DND-41 (cell line): ENCODE measurements around the gene CAPN12.

Experiments
- CTCF ChIP-seq: IDR thresholded peaks from 2 replicates; pipeline ENCODE4 v1.5.1; 2012; ENCODE audit warnings: borderline replicate concordance, low read length, moderate library complexity, mild to moderate bottlenecking; ENCODE audit not compliant: poor library complexity, severe bottlenecking; ENCODE audit errors: extremely low read depth
- EZH2 ChIP-seq: IDR thresholded peaks from 3 replicates; pipeline ENCODE4 v1.6.1; 2012; ENCODE audit warnings: borderline replicate concordance, low read depth, mild to moderate bottlenecking, moderate library complexity, low read length, inconsistent platforms; ENCODE audit not compliant: severe bottlenecking

GRCh38 chr19:38719761-38720558, 24.3 kb downstream of the CAPN12 start:
- no peak for TF ChIP-seq CTCF
- no peak for TF ChIP-seq EZH2
